H1 (cell line): ENCODE measurements around the gene SUSD1.

ENCODE experiments used
- BRCA1 ChIP-seq: IDR thresholded peaks from 2 replicates; pipeline ENCODE4 v1.6.1; 2012; ENCODE audit warnings: low read depth, low read length, improper control_type of control experiment
- CHD1 ChIP-seq: IDR thresholded peaks from 2 replicates; pipeline ENCODE4 v1.6.1; 2012; ENCODE audit warnings: low read depth, low read length, improper control_type of control experiment
- CREB1 ChIP-seq: IDR thresholded peaks from 2 replicates; pipeline ENCODE4 v1.6.1; 2012; ENCODE audit warnings: inconsistent platforms
- EZH2 ChIP-seq: fragments of 200-600 bp; sonication (generic); IDR thresholded peaks from 2 replicates; pipeline ENCODE4 v1.7.1; 2012; ENCODE audit warnings: low read depth, mild to moderate bottlenecking, moderate library complexity, low read length, inconsistent platforms; ENCODE audit not compliant: severe bottlenecking
- POLR2A ChIP-seq, 2 experiments: IDR thresholded peaks; 1 replicate in 1 of 2; 2 replicates in 1 of 2; pipeline ENCODE4 v1.6.1; 2011; ENCODE audit warnings: low read depth in 2 of 2, low read length in 2 of 2, mild to moderate bottlenecking in 2 of 2; ENCODE audit errors: control extremely low read depth in 1 of 2
- POLR2AphosphoS5 ChIP-seq: IDR thresholded peaks from 2 replicates; pipeline ENCODE4 v1.6.1; 2011; ENCODE audit warnings: low read depth, low read length
- RAD21 ChIP-seq, 2 experiments: IDR thresholded peaks in 1 of 2; conservative IDR thresholded peaks in 1 of 2; 2 replicates each; pipeline ENCODE4 v1.6.1; 2011; ENCODE audit warnings: low read depth in 2 of 2, low read length in 2 of 2, improper control_type of control experiment in 1 of 2, inconsistent platforms in 1 of 2, mild to moderate bottlenecking in 1 of 2, moderate library complexity in 1 of 2
- TAF1 ChIP-seq: IDR thresholded peaks from 2 replicates; pipeline ENCODE4 v1.6.1; 2011; ENCODE audit warnings: mild to moderate bottlenecking, low read depth, low read length
- ZNF274 ChIP-seq: IDR thresholded peaks from 2 replicates; pipeline ENCODE4 v1.7.0; 2012; ENCODE audit warnings: low read length, borderline replicate concordance; ENCODE audit errors: extremely low read depth
- TF ChIP-seq, protein P1 (sequence below), 3 experiments: IDR thresholded peaks; 1 replicate in 2 of 3; 2 replicates in 1 of 3; pipeline versions ENCODE4 v1.5.1 to v1.6.1; 2011; ENCODE audit warnings: low read length in 3 of 3, mild to moderate bottlenecking in 3 of 3, inconsistent platforms in 2 of 3, low read depth in 1 of 3, moderate library complexity in 1 of 3; ENCODE audit not compliant: insufficient read depth in 1 of 3; ENCODE audit errors: control extremely low read depth in 1 of 3

DNA sequence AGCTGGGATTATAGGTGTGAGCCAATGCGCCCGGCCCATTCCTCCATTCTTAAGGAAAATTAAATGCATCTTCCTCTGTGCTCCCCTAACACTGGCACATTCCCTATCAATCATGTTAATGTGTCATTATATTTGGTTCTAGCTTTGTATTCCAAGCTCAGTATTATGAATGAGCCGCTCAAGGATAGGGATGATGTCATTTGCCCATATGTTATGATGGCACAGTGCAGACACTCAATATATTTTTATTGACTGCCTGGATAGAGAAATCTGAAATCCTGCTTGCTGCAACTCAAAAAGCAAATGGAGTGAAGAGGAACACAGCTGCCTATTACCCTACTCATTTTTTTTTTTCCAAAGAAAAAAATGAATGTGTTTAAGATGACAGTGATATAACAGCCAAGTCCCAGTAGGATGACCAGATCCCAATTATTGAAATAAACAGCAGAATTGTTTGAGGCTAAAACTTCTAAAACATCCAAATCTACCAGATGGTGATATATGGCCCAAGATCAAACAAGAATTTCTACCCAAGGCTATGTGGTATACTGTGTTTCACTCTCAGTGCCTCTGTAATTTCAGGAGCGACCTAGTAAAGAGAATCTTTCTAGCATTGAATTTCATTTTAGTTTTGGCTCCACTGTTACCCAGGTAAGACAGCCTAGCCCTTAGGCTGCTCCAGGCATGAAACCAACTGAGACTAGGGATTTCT is 16.3 kb downstream of the SUSD1 start:
- TF ChIP-seq ZNF274 (no peak), POLR2AphosphoS5 (no peak), EZH2 (no peak), BRCA1 (no peak), TAF1 (no peak), CHD1 (no peak), CREB1 (no peak), POLR2A (IDR thresholded peaks at IDR 0.05; ENCODE audit: control extremely low read depth in 1 of 2, low read depth in 2 of 2, low read length in 2 of 2) (no peak), RAD21 (IDR thresholded peaks at IDR 0.05 in 1 of 2, conservative IDR thresholded peaks at IDR 0.05 in 1 of 2; ENCODE audit: low read depth in 2 of 2, low read length in 2 of 2) (no peak)
- TF ChIP-seq, protein P1, sequence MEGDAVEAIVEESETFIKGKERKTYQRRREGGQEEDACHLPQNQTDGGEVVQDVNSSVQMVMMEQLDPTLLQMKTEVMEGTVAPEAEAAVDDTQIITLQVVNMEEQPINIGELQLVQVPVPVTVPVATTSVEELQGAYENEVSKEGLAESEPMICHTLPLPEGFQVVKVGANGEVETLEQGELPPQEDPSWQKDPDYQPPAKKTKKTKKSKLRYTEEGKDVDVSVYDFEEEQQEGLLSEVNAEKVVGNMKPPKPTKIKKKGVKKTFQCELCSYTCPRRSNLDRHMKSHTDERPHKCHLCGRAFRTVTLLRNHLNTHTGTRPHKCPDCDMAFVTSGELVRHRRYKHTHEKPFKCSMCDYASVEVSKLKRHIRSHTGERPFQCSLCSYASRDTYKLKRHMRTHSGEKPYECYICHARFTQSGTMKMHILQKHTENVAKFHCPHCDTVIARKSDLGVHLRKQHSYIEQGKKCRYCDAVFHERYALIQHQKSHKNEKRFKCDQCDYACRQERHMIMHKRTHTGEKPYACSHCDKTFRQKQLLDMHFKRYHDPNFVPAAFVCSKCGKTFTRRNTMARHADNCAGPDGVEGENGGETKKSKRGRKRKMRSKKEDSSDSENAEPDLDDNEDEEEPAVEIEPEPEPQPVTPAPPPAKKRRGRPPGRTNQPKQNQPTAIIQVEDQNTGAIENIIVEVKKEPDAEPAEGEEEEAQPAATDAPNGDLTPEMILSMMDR (IDR thresholded peaks at IDR 0.05; ENCODE audit: control extremely low read depth in 1 of 3, insufficient read depth in 1 of 3, low read depth in 1 of 3, low read length in 3 of 3): no peak
